Globus pallidus (tissue), 1 donor: ENCODE measurements around the gene SLC35F4.
"Not testable (repeated sequence)": the region's sequence is repeated elsewhere in the genome, so short reads cannot be mapped to it uniquely, and the experiment has no call there.

Source experiments
- DNase-seq: peaks from one replicate; pipeline ENCODE4 v3.0.0-alpha.2; 2015; ENCODE audit warnings: low spot score

Gene SLC35F4

DNA sequence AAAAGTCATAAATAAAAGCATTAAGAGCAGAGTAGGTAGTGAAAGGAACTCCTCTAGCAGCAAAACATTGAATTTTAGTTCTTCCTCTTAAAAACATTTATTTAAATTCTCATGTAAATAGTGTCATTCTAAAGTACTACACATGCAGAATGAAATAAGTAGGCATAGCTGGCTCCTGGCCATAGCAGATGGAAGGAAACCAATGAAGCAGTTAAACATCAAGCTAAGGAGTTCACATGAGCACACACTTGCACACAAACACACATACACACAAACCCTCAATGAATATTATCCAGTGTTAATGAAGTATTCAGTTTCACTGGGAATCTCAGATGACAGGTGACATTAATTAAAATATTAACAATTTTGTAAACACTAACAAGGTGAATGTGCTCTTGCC, 69.3 kb downstream of the SLC35F4 start:
- no peak for DNase-seq

DNA sequence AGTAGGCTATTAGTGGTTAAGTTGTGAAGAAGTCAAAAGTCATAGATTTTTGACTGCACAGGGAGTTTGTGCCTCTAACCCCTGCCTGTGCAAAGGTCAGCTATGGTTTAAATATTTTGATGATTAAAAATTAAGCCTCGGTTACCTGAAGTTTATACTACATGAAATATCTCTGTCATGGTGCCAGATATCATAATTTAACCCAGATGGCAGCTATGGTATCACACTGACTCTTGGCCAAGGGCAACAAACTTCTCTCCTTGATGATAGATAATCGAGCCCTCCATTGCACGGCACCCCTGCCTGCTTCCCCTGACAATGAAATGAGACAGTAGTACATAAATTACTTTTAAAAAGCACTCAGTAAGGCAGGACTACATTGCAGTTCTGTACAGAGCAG, 80.8 kb downstream of the SLC35F4 start:
- DNase-seq: no peak

DNA sequence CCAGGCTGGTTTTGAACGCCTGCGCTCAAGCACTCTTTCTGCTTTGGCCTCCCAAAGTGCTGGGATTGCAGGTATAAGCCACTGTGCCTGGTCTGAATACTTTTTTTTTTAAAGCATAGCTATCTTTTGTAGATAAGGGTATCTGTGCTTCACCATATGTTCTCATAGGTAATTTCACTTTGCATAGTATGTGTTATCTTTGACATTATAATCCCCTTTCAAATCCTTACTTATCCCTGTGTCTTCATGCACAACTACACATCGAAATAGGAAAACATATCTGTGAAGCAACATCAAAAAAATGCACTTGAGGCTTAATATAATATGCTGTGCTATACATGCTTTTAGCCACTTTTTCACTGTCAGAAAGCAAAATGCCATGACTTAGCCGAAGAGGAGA, 94.1 kb downstream of the SLC35F4 start:
- DNase-seq: no peak

- DNase-seq: no peak
These were observed 95.9 kb downstream of the SLC35F4 start for GRCh38 chr14:57769863-57770523.

DNA sequence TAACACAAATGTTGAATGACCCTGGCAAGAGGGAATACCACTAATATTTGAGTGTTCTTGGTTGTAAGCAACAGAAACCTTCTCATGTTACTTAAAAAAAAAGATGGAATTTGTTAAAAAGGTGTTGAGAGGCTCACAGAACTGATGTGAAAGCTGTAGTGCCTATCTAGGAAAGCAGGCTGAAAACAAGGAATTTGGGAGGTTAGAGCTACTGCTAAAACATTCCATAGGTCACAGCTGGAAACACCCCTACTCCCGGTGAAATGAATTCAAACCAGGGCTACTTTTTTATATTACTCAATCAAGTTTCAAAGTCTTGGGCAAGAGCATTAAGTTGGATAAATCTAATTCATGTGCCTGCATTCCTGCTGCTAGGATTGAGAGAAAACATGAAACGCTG, 104.1 kb downstream of the SLC35F4 start:
- DNase-seq: no peak

DNA sequence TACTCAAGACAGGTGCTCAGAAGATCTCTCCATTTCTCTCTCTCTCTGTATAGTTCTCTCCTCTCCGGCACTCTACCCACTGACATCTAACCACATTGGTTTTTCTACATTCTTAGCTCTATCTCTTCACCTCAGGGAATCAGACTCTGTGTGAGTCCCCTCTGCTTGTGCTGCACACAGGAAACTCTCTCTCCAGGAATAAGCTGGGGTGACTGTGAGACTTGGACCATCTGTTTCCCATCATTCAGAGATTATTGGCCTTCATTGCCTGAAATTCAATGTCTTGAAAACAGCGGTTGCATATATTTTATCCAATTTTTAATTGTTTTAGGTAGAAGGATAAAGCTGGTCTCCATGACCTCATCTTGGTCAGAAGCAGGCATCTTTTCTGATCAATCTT, 105.0 kb downstream of the SLC35F4 start:
- no peak for DNase-seq

GRCh38 chr14:57755018-57755521, 110.8 kb downstream of the SLC35F4 start:
- no peak for DNase-seq

- no peak for DNase-seq
These were observed 111.4 kb downstream of the SLC35F4 start for GRCh38 chr14:57754527-57754926.

DNA sequence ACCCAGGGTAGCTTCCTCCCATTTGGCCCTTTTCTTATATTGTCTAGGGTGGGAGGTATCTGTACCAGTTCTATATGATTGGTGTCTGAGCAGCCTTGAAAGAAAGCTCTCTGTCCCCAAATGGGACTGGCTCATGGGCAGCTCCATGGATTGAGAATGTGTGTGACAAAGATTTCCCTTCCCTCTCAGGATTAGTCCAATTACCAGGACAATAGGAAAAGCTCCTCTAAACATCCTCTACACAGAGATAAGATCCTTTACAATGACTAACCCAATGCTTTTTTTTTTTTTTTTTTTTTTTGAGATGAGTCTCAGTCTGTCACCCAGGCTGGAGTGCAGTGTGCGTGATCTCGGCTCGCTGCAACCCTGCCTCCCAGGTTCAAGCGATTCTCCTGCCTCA, 112.1 kb downstream of the SLC35F4 start:
- no peak for DNase-seq

DNA sequence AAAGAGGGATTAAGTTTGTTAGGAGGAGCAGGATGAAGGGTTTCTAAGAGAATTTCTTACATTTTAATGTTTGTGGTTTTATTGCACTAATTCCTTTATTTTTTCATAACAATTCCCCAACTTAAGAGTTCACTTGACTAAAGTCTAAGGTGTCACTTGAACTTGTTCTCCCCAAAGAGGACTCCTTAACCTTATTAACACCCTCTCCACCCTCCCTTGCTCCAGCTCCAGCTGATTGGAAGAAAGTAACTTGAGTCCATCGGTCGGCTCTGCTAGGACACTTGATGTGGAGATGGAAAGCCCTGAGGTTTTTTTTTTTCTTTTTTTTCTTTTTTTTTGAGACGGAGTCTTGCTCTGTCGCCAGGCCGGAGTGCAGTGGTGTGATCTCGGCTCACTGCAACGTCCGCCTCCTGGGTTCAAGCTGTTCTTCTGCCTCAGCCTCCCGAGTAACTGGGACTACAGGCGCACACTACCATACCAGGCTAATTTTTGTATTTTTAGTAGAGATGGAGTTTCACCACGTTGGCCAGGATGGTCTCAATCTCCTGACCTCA, 113.7 kb downstream of the SLC35F4 start:
- DNase-seq: not testable (repeated sequence)

DNA sequence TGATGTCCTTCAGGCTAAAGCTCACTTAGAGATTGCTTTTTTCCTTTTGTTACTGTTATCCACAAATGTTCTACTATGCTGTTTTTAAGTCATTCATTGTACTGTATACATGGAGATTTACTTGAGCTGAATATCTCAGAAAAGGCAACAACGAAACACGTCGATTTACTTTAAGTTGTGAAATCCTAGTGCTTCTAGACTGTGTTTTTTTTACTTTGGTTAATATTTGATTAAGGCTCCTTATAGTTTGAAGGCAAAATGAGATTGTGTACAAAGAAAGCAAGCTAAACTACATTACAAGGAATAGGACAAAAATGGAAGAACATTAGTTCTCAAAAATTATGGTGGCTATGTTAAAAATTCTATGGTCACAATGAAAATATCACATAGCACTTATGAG, 114.5 kb downstream of the SLC35F4 start:
- no peak for DNase-seq

- DNase-seq: no peak
These were observed 116.6 kb downstream of the SLC35F4 start for GRCh38 chr14:57749267-57749666.

DNA sequence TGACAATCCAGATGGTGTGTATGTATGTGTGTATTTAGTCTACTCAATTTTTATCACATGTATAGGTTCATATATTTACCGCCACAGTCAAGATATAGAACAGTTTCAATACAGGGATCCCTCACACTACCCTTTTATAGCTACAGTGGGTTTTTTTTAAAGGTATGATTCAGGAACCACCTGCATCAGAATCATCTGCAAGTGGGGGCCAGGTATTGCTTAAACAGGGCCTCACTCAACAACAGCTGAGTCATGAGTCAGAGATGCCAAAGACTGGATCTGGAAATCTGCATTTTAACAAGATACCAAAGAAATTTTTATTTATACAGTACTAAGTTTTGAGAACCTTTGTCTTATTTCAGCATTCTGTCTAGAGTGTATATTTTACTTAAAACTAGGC, 117.6 kb downstream of the SLC35F4 start:
- no peak for DNase-seq

- DNase-seq: no peak
These were observed 118.9 kb downstream of the SLC35F4 start for GRCh38 chr14:57747036-57747435.

DNA sequence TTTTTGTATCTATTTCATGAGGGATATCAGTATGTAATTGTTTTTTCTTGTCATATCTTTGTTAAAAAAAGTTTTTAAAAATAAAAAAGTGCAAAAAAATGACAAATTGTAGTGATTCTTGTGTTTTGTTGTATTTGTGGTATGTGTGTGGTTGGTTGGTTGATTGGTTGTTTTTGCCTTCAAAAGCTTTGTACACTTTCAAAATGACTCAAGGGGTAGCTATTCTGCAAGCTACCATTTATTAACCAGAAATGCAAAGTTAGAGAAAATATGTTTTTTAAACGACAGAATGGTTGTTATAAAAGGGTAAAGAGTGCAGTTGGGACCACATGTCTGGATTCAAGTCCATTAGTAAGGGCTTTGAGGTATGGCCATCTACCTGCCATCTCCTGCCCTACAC, 119.3 kb downstream of the SLC35F4 start:
- DNase-seq: no peak

DNA sequence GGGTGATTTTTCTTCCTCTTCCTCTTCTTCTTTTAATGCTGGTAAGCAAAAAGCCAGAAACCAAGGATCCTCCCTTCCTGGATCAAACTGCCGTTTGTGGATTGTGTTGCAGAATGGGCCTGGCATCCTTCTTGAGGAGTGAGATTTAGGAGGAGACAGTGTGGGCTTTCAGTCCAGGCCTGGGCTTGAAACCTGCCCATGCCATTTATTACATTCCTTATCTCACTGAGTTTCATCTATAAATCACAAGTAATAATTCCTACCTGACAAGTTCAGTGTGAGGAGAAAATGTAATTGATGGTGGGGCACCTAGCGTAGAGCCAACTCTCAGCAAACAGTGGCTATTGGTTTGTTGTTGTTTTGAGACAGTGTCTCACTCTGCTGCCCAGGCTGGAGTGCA, 126.4 kb downstream of the SLC35F4 start:
- no peak for DNase-seq

GRCh38 chr14:57737598-57737997, 128.3 kb downstream of the SLC35F4 start:
- no peak for DNase-seq

- no peak for DNase-seq
These were observed 129.5 kb downstream of the SLC35F4 start for GRCh38 chr14:57736391-57736790.

- DNase-seq: no peak
These were observed 130.6 kb downstream of the SLC35F4 start for GRCh38 chr14:57735276-57735675.

DNA sequence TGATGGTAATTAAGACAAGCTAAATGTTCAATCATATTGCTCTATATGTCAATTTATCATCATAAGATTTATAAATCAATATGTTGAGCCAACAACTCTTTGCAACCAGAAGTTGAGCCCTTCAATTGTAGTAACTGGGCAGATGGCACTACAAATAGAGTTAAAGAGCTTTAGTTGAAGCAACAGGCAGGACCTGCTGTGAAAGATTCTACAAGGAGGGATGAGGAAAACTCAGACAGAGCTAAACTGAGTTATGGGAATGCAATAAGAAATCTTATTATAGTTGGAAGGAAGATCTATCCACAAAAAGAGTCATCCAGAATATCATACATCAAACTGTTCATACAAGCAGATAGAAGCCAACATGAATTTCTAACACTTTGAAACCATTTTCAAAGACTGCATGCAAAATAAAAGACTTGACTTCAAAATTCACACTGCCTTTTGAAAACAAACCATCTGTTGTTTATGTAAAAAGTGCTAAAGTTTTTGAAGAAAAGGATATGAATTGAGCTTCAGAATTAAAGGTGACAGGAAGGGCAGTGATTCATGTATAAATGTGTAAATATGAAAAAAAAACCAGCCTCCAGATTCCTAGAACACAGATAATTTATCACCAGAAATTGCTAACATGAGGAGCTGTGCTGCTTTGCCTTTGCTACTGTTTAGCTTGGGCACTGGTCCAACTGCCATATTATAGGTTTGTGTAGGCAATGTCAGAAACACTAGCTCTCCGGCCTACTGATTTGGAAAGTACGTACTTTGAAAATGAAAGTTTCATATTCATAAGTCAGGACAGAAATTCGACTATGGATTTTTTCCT, 133.2 kb downstream of the SLC35F4 start:
- no peak for DNase-seq

- DNase-seq: no peak
These were observed 136.4 kb downstream of the SLC35F4 start for GRCh38 chr14:57729208-57730187.
